Sigmoid colon (tissue), 7 donors: ENCODE data around the gene HSD17B4. TPM values are rescaled to one million over a fixed set of nuclear protein-coding genes. Genes with fewer than 3 reads are reported as not detected.
"Not testable (repeated sequence)": the region's sequence is repeated elsewhere in the genome, so short reads cannot be mapped to it uniquely, and the experiment has no call there.

Experiments
- DNase-seq: peaks from one replicate; pipeline ENCODE4 v3.0.0-alpha.2; 2019
- H3K27ac ChIP-seq, 4 donors: fragments of 200-600 bp; sonication (generic); one replicate each; pipeline ENCODE4 v1.5.1; 2016 to 2019; ENCODE audit warnings: mild to moderate bottlenecking in 1 of 4
- H3K27me3 ChIP-seq, 3 donors: fragments of 200-600 bp; sonication (generic); one replicate each; pipeline ENCODE4 v1.5.1; 2019; ENCODE audit warnings: mild to moderate bottlenecking in 1 of 3
- H3K36me3 ChIP-seq, 4 donors: fragments of 200-600 bp; sonication (generic); one replicate each; pipeline ENCODE4 v1.5.1; 2016 to 2019
- H3K4me1 ChIP-seq, 4 donors: fragments of 200-600 bp; sonication (generic); one replicate each; pipeline ENCODE4 v1.5.1; 2017 to 2019
- H3K4me3 ChIP-seq, 4 donors: fragments of 200-600 bp; sonication (generic); one replicate each; pipeline ENCODE4 v1.5.1; 2017 to 2019; ENCODE audit warnings: mild to moderate bottlenecking in 2 of 4, moderate library complexity in 1 of 4
- H3K9me3 ChIP-seq, 4 donors: fragments of 200-600 bp in 3 of 4; sonication (generic) in 3 of 4; one replicate each; pipeline versions ENCODE4 v1.5.1 to v1.6.1; 2013 to 2019
- EP300 ChIP-seq, 4 donors: sonication (generic); formaldehyde crosslinking; IDR thresholded peaks; one replicate each; pipeline ENCODE4 v1.6.1; 2017; ENCODE audit warnings: antibody characterized with exemption in 4 of 4
- POLR2A ChIP-seq, 2 donors: fragments of 450-650 bp; IDR thresholded peaks; one replicate each; pipeline ENCODE4 v1.6.1; 2016; ENCODE audit warnings: antibody characterized with exemption in 2 of 2, mild to moderate bottlenecking in 2 of 2, moderate library complexity in 2 of 2
- POLR2AphosphoS5 ChIP-seq, 4 donors: sonication (generic); formaldehyde crosslinking; IDR thresholded peaks; one replicate each; pipeline ENCODE4 v1.6.1; 2017; ENCODE audit warnings: antibody characterized with exemption in 4 of 4
- WGBS, 2 donors: extraction: QIAGEN DNeasy Blood & Tissue Kit; methylation state at CpG; one replicate each; pipeline ENCODE4 v1.1.7; 2013; 5-methylcytosine and 5-hydroxymethylcytosine counted together
- intact Hi-C: fragments of 100-400 bp; cut with DNase I; formaldehyde crosslinking; loops from one replicate; pipeline ENCODE4 v1.15.1; 2023
- polyA plus RNA-seq, 3 donors: library from polyadenylated mRNA; stranded (reverse); fragments of 200-250 nt; gene quantifications; one replicate each; pipeline ENCODE4 v1.2.3, GENCODE V29; 2013
- total RNA-seq, 4 donors: library from RNA; depleted of rRNA; stranded (reverse); fragments of >200 nt; gene quantifications; one replicate each; pipeline ENCODE4 v1.1.0, GENCODE V29; 2016
- TF ChIP-seq, protein P1 (sequence below), 4 experiments: fragments of 450-650 bp in 3 of 4; fragments of 200-600 bp in 1 of 4; IDR thresholded peaks; one replicate each; pipeline ENCODE4 v1.5.1; 2016 to 2019; ENCODE audit warnings: antibody characterized with exemption in 4 of 4, mild to moderate bottlenecking in 3 of 4, moderate library complexity in 2 of 4
- donor health status: healthy with polysubstance abuse.
- donor health status: Bipolar disorder and iron deficiency.
- donor health status: healthy.

The HSD17B4 gene
- total and polyA plus RNA-seq, 7 donors: 80.6 to 229 (median 114) TPM

DNA sequence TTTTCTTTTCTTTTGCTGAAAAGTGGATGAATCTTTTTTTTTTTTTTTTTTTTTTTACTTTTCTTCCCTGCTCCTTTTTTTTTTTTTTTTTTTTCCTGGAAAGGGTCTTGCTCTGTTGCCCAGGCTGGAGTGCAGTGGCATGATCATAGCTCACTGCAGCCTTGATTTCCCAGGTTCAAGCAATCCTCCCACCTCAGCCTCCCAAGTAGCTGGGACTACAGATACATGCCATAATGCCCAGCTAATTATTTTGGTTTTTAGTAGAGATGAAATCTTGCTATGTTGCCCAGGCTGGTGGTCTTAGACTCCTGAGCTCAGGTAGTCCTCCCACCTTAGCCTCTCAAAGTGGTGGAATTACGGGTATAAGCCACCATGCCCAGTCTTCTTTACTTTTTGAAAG is 20.9 kb downstream of the HSD17B4 start:
- 98 to 100% methylated on average over 1 of the region's 1 CpG for WGBS, 2 donors
- DNase-seq: no peak
- no peaks in the 10 kb centered on the region for H3K27me3 ChIP-seq
- no peak overlapping the region for H3K27ac ChIP-seq
- intact Hi-C loops: no loop called here
- H3K36me3 ChIP-seq: peaks cover 9 to 49% (median 13%) of the 10 kb centered on the region in 4 donors
- no peak overlapping the region for H3K4me3 ChIP-seq
- TF ChIP-seq, protein P1, sequence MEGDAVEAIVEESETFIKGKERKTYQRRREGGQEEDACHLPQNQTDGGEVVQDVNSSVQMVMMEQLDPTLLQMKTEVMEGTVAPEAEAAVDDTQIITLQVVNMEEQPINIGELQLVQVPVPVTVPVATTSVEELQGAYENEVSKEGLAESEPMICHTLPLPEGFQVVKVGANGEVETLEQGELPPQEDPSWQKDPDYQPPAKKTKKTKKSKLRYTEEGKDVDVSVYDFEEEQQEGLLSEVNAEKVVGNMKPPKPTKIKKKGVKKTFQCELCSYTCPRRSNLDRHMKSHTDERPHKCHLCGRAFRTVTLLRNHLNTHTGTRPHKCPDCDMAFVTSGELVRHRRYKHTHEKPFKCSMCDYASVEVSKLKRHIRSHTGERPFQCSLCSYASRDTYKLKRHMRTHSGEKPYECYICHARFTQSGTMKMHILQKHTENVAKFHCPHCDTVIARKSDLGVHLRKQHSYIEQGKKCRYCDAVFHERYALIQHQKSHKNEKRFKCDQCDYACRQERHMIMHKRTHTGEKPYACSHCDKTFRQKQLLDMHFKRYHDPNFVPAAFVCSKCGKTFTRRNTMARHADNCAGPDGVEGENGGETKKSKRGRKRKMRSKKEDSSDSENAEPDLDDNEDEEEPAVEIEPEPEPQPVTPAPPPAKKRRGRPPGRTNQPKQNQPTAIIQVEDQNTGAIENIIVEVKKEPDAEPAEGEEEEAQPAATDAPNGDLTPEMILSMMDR (IDR thresholded peaks at IDR 0.05): no peak
- TF ChIP-seq POLR2AphosphoS5 (IDR thresholded peaks at IDR 0.05) (no peak), EP300 (IDR thresholded peaks at IDR 0.05) (no peak), POLR2A (IDR thresholded peaks at IDR 0.05) (no peak)
- H3K4me1 ChIP-seq: no peaks in the 10 kb centered on the region
- H3K9me3 ChIP-seq: peaks cover 0 to 3% (median 1%) of the 10 kb centered on the region in 4 donors

DNA sequence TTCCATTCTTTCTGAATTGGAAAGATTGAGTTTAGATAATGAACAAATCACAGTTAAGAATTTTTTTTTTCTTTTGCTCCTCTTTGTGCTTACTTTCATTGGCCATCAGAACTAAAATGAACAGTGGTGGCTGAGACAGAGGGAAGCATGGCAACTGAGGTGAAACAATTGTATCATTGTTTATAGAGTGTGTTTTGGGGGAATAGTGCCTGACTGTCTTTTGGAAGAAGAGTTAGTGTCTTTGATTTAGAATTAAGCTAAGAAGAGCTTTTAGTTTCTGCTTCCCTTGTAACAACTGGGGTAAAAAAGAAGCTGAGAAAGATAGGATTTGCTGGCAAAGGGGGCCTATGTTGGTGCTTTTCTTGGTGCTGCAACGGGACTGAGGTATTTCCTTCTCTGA is 24.0 kb downstream of the HSD17B4 start:
- TF ChIP-seq POLR2A (IDR thresholded peaks at IDR 0.05): no peak
- 86 to 89% methylated on average over 1 of the region's 1 CpG for WGBS, 2 donors
- intact Hi-C loops: no loop called here
- no peaks in the 10 kb centered on the region for H3K27me3 ChIP-seq
- no peaks in the 10 kb centered on the region for H3K4me1 ChIP-seq
- no peak overlapping the region for H3K27ac ChIP-seq
- no peak for DNase-seq
- H3K4me3 ChIP-seq: no peak overlapping the region
- peaks cover 4 to 66% (median 18%) of the 10 kb centered on the region in 4 donors for H3K36me3 ChIP-seq
- no peaks in the 10 kb centered on the region for H3K9me3 ChIP-seq

GRCh38 chr5:119478781-119479180 is 26.5 kb downstream of the HSD17B4 start:
- Histone ChIP-seq H3K36me3 (peaks cover 4 to 68% (median 18%) of the 10 kb centered on the region in 4 donors), H3K27me3 (no peaks in the 10 kb centered on the region), H3K4me1 (no peaks in the 10 kb centered on the region), H3K9me3 (no peaks in the 10 kb centered on the region), H3K4me3 (no peak overlapping the region), H3K27ac (no peak overlapping the region)
- WGBS, 2 donors: 97 to 99% methylated on average over 3 of the region's 3 CpGs
- intact Hi-C loops: no loop called here
- TF ChIP-seq POLR2A (IDR thresholded peaks at IDR 0.05) (no peak), EP300 (IDR thresholded peaks at IDR 0.05) (no peak), POLR2AphosphoS5 (IDR thresholded peaks at IDR 0.05) (no peak)
- TF ChIP-seq, protein P1 (IDR thresholded peaks at IDR 0.05): no peak
- DNase-seq: no peak

DNA sequence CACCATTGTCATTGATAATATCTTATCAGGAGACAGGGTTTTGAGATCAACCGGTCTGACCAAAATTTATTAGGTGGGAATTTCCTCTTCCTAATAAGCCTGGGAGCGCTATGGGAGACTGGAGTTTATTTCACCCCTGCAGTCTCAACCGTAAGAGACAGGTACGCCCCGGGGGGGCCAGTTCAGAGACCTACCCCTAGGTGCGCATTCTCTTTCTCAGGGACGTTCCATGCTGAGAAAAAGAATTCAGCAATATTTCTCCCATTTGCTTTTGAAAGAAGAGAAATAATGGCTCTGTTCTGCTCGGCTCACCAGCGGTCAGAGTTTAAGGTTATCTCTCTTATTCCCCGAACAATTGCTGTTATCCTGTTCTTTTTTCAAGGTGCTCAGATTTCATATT is 28.3 kb downstream of the HSD17B4 start:
- H3K36me3 ChIP-seq: peaks cover 4 to 57% (median 19%) of the 10 kb centered on the region in 4 donors
- H3K4me1 ChIP-seq, DNase-seq, H3K9me3 ChIP-seq, H3K27me3 ChIP-seq, intact Hi-C loops, H3K27ac ChIP-seq, H3K4me3 ChIP-seq: not testable (repeated sequence)
- WGBS, 2 donors: 85 to 95% methylated on average over 10 of the region's 10 CpGs

- Histone ChIP-seq H3K27me3 (no peaks in the 10 kb centered on the region), H3K36me3 (peaks cover 0 to 44% (median 10%) of the 10 kb centered on the region in 4 donors), H3K27ac (no peak overlapping the region), H3K4me3 (no peak overlapping the region), H3K4me1 (no peaks in the 10 kb centered on the region), H3K9me3 (no peaks in the 10 kb centered on the region)
- intact Hi-C loops: no loop called here
- no peak for DNase-seq
- 92 to 95% methylated on average over 1 of the region's 1 CpG for WGBS, 2 donors
- TF ChIP-seq POLR2AphosphoS5 (IDR thresholded peaks at IDR 0.05) (no peak), EP300 (IDR thresholded peaks at IDR 0.05) (no peak), POLR2A (IDR thresholded peaks at IDR 0.05) (no peak)
- TF ChIP-seq, protein P1 (IDR thresholded peaks at IDR 0.05): no peak
Measured at GRCh38 chr5:119483155-119483554, 30.9 kb downstream of the HSD17B4 start.

DNA sequence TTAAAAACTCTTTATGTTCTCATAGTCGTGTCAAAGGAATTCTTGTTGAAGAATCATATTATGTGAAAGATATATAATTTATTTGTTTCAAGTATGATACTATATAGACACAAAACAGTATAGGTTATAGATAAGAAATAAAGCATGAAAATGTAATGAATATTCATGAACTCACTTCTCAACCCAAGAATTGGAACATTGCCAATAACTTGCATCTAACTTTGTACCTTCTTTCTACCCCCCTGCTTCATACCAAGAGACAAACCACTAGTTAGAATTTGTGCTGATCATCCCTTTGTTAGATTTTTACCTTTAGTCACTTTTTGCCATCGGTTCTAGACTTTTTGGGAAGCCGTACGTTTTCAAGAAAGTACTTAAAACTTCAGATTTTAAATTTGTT is 32.6 kb downstream of the HSD17B4 start:
- Histone ChIP-seq H3K36me3 (peaks cover 0 to 38% (median 3%) of the 10 kb centered on the region in 4 donors), H3K4me1 (no peaks in the 10 kb centered on the region), H3K27me3 (no peaks in the 10 kb centered on the region), H3K9me3 (no peaks in the 10 kb centered on the region), H3K27ac (no peak overlapping the region), H3K4me3 (no peak overlapping the region)
- no peak for TF ChIP-seq POLR2A (IDR thresholded peaks at IDR 0.05)
- TF ChIP-seq EP300 (IDR thresholded peaks at IDR 0.05): no peak
- no peak for TF ChIP-seq POLR2AphosphoS5 (IDR thresholded peaks at IDR 0.05)
- TF ChIP-seq, protein P1 (IDR thresholded peaks at IDR 0.05): no peak
- no peak for DNase-seq
- intact Hi-C loops: no loop called here
- 95 to 97% methylated on average over 4 of the region's 4 CpGs for WGBS, 2 donors
